ENCODE results near the gene RPS6KA1.

DNA sequence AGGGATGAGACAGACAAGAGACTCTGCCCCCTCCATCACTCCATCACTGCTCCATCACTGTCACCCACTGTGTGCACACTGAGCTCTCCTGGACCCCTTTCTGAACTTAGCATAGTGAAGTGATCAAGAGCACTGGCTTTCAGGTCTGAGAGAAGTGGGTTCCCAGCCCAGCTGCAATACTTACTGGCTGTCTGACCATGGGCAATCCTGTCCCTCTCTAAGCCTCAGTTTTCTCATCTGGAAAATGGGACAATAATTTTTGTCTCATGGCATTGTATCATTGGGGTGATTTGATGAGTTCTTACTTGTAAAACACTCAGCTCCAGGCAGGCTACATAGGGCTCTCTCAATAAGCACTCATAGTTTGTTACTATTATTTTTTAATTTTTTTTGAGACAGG, 7.5 kb upstream of the RPS6KA1 start:
- TF ChIP-seq GATA2 (IDR thresholded peaks at IDR 0.05; ENCODE audit: low read depth, low read length): no peak
- TF ChIP-seq GATA3 (IDR thresholded peaks at IDR 0.05; ENCODE audit: low read depth, low read length): no peak
